ENCODE measurements around the gene ACSS2. TPM values are rescaled to one million over a fixed set of nuclear protein-coding genes. Genes with fewer than 3 reads are reported as not detected.

Gene ACSS2
- total and polyA plus RNA-seq, 2 donors (not counting 1 experiment from before 2014, with no cell fraction given): 59.4 to 129 TPM

- no peak overlapping the region for H2AFZ ChIP-seq (ENCODE audit: low read length)
- no peak overlapping the region for H3K27ac ChIP-seq (ENCODE audit: insufficient read depth, low read length)
- no peaks in the 10 kb centered on the region for H3K4me1 ChIP-seq (ENCODE audit: control insufficient read depth, extremely low read depth, insufficient read depth, low read length)
- DNase-seq (ENCODE audit: low read depth in 2 of 2): no peak
- no peak overlapping the region for H3K4me2 ChIP-seq (ENCODE audit: extremely low read depth, insufficient read depth, low read length)
- no peaks in the 10 kb centered on the region for H3K9me3 ChIP-seq (ENCODE audit: control insufficient read depth, insufficient read depth, low read depth, low read length)
- peaks cover 7% of the 10 kb centered on the region for H3K36me3 ChIP-seq (ENCODE audit: control insufficient read depth, insufficient read depth, low read length)
- no peaks in the 10 kb centered on the region for H3K79me2 ChIP-seq (ENCODE audit: control insufficient read depth, insufficient read depth, low read length)
- TF ChIP-seq CTCF (conservative IDR thresholded peaks at IDR 0.05 in 1 of 2, IDR thresholded peaks at IDR 0.05 in 1 of 2; ENCODE audit: low read depth in 1 of 2, low read length in 2 of 2): no peak
- TF ChIP-seq EZH2 (IDR thresholded peaks at IDR 0.05; ENCODE audit: low read length, missing control alignments): no peak
- H3K9ac ChIP-seq (ENCODE audit: insufficient read depth, low read length): no peak overlapping the region
- H4K20me1 ChIP-seq (ENCODE audit: control insufficient read depth, extremely low read depth, insufficient read depth, low read length): no peaks in the 10 kb centered on the region
- H3K27me3 ChIP-seq (ENCODE audit: control insufficient read depth, insufficient read depth, low read length): no peaks in the 10 kb centered on the region
- H3K4me3 ChIP-seq (replicated peaks in 1 of 4; ENCODE audit: control extremely low read depth in 1 of 4, insufficient read depth in 1 of 4, low read depth in 3 of 4, low read length in 4 of 4): no peak overlapping the region
Observed at GRCh38 chr20:34859826-34860545, 16.4 kb upstream of the ACSS2 start.

- Histone ChIP-seq H3K27me3 (ENCODE audit: control insufficient read depth, insufficient read depth, low read length) (no peaks in the 10 kb centered on the region), H2AFZ (ENCODE audit: low read length) (no peak overlapping the region), H3K4me3 (replicated peaks in 1 of 4; ENCODE audit: control extremely low read depth in 1 of 4, insufficient read depth in 1 of 4, low read depth in 3 of 4, low read length in 4 of 4) (no peak overlapping the region), H3K9me3 (ENCODE audit: control insufficient read depth, insufficient read depth, low read depth, low read length) (no peaks in the 10 kb centered on the region), H3K9ac (ENCODE audit: insufficient read depth, low read length) (no peak overlapping the region), H3K36me3 (ENCODE audit: control insufficient read depth, insufficient read depth, low read length) (peaks cover 6% of the 10 kb centered on the region), H3K4me1 (ENCODE audit: control insufficient read depth, extremely low read depth, insufficient read depth, low read length) (no peaks in the 10 kb centered on the region), H3K79me2 (ENCODE audit: control insufficient read depth, insufficient read depth, low read length) (no peaks in the 10 kb centered on the region), H3K27ac (ENCODE audit: insufficient read depth, low read length) (no peak overlapping the region), H3K4me2 (ENCODE audit: extremely low read depth, insufficient read depth, low read length) (no peak overlapping the region), H4K20me1 (ENCODE audit: control insufficient read depth, extremely low read depth, insufficient read depth, low read length) (no peaks in the 10 kb centered on the region)
- TF ChIP-seq EZH2 (IDR thresholded peaks at IDR 0.05; ENCODE audit: low read length, missing control alignments) (no peak), CTCF (conservative IDR thresholded peaks at IDR 0.05 in 1 of 2, IDR thresholded peaks at IDR 0.05 in 1 of 2; ENCODE audit: low read depth in 1 of 2, low read length in 2 of 2) (no peak)
- DNase-seq (ENCODE audit: low read depth in 2 of 2): no peak
Observed at GRCh38 chr20:34861386-34862084, 14.9 kb upstream of the ACSS2 start.

- no peaks in the 10 kb centered on the region for H3K4me1 ChIP-seq (ENCODE audit: control insufficient read depth, extremely low read depth, insufficient read depth, low read length)
- no peak overlapping the region for H3K4me2 ChIP-seq (ENCODE audit: extremely low read depth, insufficient read depth, low read length)
- H3K9me3 ChIP-seq (ENCODE audit: control insufficient read depth, insufficient read depth, low read depth, low read length): no peaks in the 10 kb centered on the region
- H3K4me3 ChIP-seq (replicated peaks in 1 of 4; ENCODE audit: control extremely low read depth in 1 of 4, insufficient read depth in 1 of 4, low read depth in 3 of 4, low read length in 4 of 4): no peak overlapping the region
- H3K9ac ChIP-seq (ENCODE audit: insufficient read depth, low read length): no peak overlapping the region
- H4K20me1 ChIP-seq (ENCODE audit: control insufficient read depth, extremely low read depth, insufficient read depth, low read length): no peaks in the 10 kb centered on the region
- H3K27me3 ChIP-seq (ENCODE audit: control insufficient read depth, insufficient read depth, low read length): no peaks in the 10 kb centered on the region
- no peak for DNase-seq (ENCODE audit: low read depth in 2 of 2)
- no peak overlapping the region for H3K27ac ChIP-seq (ENCODE audit: insufficient read depth, low read length)
- no peaks in the 10 kb centered on the region for H3K79me2 ChIP-seq (ENCODE audit: control insufficient read depth, insufficient read depth, low read length)
- H2AFZ ChIP-seq (ENCODE audit: low read length): no peak overlapping the region
- peaks cover 4% of the 10 kb centered on the region for H3K36me3 ChIP-seq (ENCODE audit: control insufficient read depth, insufficient read depth, low read length)
- TF ChIP-seq EZH2 (IDR thresholded peaks at IDR 0.05; ENCODE audit: low read length, missing control alignments) (no peak), CTCF (conservative IDR thresholded peaks at IDR 0.05 in 1 of 2, IDR thresholded peaks at IDR 0.05 in 1 of 2; ENCODE audit: low read depth in 1 of 2, low read length in 2 of 2) (no peak)
Observed at GRCh38 chr20:34862724-34863123, 13.7 kb upstream of the ACSS2 start.

All from fibroblast of lung (primary cell).